GM12865 (cell line): ENCODE measurements around the gene TTLL11.

Source experiments
- DNase-seq: peaks from one replicate; pipeline ENCODE4 v3.0.0; 2010; ENCODE audit warnings: low read depth
- H3K4me3 ChIP-seq: 2 replicates; pipeline ENCODE4 v1.5.1; 2011; ENCODE audit warnings: mild to moderate bottlenecking, low read depth, low read length, control low read depth
- TF ChIP-seq, protein P1 (sequence below): IDR thresholded peaks from 2 replicates; pipeline ENCODE4 v1.5.1; 2011; ENCODE audit warnings: low read length, control low read depth, low read depth, inconsistent platforms; ENCODE audit not compliant: insufficient read depth; ENCODE audit errors: missing control alignments

Gene TTLL11

DNA sequence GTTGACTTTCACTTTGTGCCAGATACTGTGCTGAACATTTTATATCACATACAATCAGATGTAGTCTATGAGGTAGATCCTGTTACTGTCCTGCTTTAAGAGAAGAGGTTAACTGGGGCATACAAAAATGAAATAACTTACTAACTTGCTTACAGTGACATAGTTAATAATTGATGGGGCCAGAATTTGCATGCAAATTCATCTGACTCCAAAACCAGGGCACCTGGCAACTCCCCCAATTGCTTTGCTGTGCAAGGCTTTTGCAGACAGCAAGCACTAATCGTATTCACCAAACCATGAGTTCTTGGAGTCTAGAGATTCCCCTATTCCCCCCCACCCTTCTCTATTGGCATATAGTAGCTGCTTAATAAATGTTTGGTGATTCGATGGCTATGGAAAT, 155.9 kb downstream of the TTLL11 start:
- no peak overlapping the region for H3K4me3 ChIP-seq
- TF ChIP-seq, protein P1, sequence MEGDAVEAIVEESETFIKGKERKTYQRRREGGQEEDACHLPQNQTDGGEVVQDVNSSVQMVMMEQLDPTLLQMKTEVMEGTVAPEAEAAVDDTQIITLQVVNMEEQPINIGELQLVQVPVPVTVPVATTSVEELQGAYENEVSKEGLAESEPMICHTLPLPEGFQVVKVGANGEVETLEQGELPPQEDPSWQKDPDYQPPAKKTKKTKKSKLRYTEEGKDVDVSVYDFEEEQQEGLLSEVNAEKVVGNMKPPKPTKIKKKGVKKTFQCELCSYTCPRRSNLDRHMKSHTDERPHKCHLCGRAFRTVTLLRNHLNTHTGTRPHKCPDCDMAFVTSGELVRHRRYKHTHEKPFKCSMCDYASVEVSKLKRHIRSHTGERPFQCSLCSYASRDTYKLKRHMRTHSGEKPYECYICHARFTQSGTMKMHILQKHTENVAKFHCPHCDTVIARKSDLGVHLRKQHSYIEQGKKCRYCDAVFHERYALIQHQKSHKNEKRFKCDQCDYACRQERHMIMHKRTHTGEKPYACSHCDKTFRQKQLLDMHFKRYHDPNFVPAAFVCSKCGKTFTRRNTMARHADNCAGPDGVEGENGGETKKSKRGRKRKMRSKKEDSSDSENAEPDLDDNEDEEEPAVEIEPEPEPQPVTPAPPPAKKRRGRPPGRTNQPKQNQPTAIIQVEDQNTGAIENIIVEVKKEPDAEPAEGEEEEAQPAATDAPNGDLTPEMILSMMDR = no peak
- no peak for DNase-seq

- TF ChIP-seq, protein P1 = no peak
- no peak overlapping the region for H3K4me3 ChIP-seq
- no peak for DNase-seq
These were observed 157.4 kb downstream of the TTLL11 start for GRCh38 chr9:121935739-121936138.

GRCh38 chr9:121930956-121931355, 162.2 kb downstream of the TTLL11 start:
- H3K4me3 ChIP-seq = no peak overlapping the region
- TF ChIP-seq, protein P1 = no peak
- DNase-seq = no peak

DNA sequence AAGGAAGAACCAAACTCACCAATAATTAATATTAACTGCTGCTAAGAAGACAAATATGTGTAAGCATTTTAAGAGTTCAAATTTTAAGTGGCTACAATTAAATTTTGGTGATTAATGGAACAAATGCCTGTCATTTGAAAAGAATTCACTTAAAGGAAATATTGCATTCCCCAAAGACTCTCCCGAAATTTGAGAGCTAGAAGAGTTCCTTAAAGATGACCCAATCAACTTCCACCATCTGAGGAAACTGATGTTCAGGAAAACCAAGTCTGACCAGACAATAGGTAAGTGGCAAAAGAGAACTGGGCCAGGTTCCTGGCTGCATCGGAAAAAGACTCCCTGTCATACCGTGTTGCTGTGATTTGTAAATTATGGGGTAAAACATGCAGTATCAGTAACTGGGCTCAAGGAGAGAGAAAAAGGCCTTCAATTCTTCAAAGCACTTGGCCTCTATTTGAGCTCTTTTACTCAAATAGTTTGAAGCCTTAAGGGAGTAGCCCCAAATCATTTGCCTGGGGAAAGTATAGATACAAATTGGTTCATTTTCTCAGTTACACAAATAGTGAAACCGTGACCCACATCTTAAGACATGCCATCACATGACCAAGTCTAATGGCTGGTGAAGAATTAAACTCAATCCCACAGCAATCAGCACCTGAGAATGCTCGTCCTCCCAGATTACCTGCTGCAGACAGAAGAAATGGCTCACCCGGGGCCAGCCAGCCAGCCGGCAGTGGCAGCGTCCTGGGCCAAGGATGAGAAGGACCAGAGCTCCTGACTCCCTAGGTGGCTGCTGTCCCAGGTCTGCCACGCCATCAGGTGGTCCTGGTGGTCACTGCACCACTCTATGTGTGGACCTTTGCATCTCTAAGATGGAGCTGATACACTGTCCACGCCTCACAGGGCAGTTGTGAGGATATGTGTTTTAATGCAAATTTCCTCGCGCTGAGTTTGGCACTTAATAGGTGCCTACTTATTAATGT, 162.9 kb downstream of the TTLL11 start:
- TF ChIP-seq, protein P1 = no peak
- DNase-seq = peak; percentile 27
- H3K4me3 ChIP-seq = no peak overlapping the region

- DNase-seq = no peak
- H3K4me3 ChIP-seq = no peak overlapping the region
- TF ChIP-seq, protein P1 = no peak
These were observed 165.5 kb downstream of the TTLL11 start for GRCh38 chr9:121927636-121928035.

DNA sequence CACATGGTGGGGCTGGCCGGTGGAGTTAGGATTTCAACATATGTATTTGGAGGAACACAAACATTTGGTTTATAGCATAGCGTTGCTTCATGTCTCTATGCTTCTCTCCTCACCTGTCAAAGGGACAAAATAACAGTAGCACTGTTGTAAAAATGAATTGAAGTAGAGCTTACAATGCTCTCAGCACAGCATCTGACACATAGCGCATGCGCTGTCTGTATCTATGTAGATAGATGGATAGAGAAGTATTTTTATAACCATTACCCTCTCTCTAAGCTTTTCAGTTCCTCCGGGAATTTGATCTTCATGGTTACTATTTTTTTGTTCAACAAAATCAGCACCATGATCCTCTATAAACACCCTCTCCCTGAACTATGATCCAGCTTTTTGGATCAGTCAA, 166.0 kb downstream of the TTLL11 start:
- TF ChIP-seq, protein P1 = no peak
- no peak for DNase-seq
- H3K4me3 ChIP-seq = no peak overlapping the region
